B cell (primary cell): ENCODE results near the gene ALG9. TPM values are rescaled to one million over a fixed set of nuclear protein-coding genes. Genes with fewer than 3 reads are reported as not detected.

ENCODE experiments used
- ATAC-seq: fragments of 200-7000 bp; cut with Tn5 transposase; one replicate; pipeline ENCODE4 v1.10.0; 2021; ENCODE audit warnings: low read depth, mild to moderate bottlenecking, moderate number of reproducible peaks, moderate library complexity
- CTCF ChIA-PET: fragments of 350-600 bp; sonication (Branson Sonifier 250); formaldehyde crosslinking; loops from one replicate; lab custom pipeline; 2021; ENCODE audit warnings: antibody characterized with exemption, inconsistent platforms; lab: Charles Lee
- POLR2A ChIA-PET: fragments of 350-600 bp; sonication (Branson Sonifier 250); formaldehyde crosslinking; loops from one replicate; lab custom pipeline; 2021; ENCODE audit warnings: antibody characterized with exemption; lab: Charles Lee
- DNase-seq: peaks from one replicate; pipeline ENCODE4 v3.0.0; 2013
- H2AFZ ChIP-seq: 2 replicates; pipeline ENCODE4 v1.6.1; 2012; ENCODE audit warnings: mild to moderate bottlenecking, low read depth, low read length; ENCODE audit not compliant: insufficient read depth, poor library complexity, severe bottlenecking
- H3K27ac ChIP-seq, 2 donors: 1 replicate in 1 of 2; 2 replicates in 1 of 2; pipeline ENCODE4 v1.5.1; 2012 to 2013; ENCODE audit warnings: low read length in 2 of 2, mild to moderate bottlenecking in 2 of 2, moderate library complexity in 1 of 2
- H3K27me3 ChIP-seq, 4 experiments: fragments of 200-600 bp in 1 of 4; sonication (generic) in 1 of 4; replicated peaks in 1 of 4; 1 replicate in 2 of 4; 2 replicates in 2 of 4; pipeline versions ENCODE4 v1.6.1 to v1.7.0; 2013 to 2016; ENCODE audit warnings: low read length in 3 of 4, mild to moderate bottlenecking in 2 of 4, mixed read lengths in 1 of 4, moderate library complexity in 1 of 4; ENCODE audit not compliant: insufficient read depth in 4 of 4, control insufficient read depth in 3 of 4; ENCODE audit errors: control extremely low read depth in 1 of 4
- H3K36me3 ChIP-seq, 2 experiments: replicated peaks in 1 of 2; 1 replicate in 1 of 2; 2 replicates in 1 of 2; pipeline versions ENCODE4 v1.6.1 to v1.7.1; 2013; ENCODE audit warnings: low read length in 1 of 2; ENCODE audit not compliant: insufficient read depth in 2 of 2, control insufficient read depth in 1 of 2; ENCODE audit errors: control extremely low read depth in 1 of 2, extremely low read depth in 1 of 2
- H3K4me1 ChIP-seq, 2 donors: fragments of 200-600 bp in 1 of 2; sonication (generic) in 1 of 2; 1 replicate in 1 of 2; 2 replicates in 1 of 2; pipeline versions ENCODE4 v1.5.1 to v1.6.1; 2013 to 2017; ENCODE audit warnings: low read length in 2 of 2; ENCODE audit not compliant: control insufficient read depth in 2 of 2, insufficient read depth in 2 of 2
- H3K4me2 ChIP-seq: replicated peaks from 2 replicates; pipeline ENCODE3; 2012; ENCODE audit warnings: mild to moderate bottlenecking, low read depth, low read length; ENCODE audit not compliant: poor library complexity, severe bottlenecking
- H3K4me3 ChIP-seq, 5 experiments: fragments of 200-600 bp in 1 of 5; sonication (generic) in 1 of 5; 1 replicate in 3 of 5; 2 replicates in 2 of 5; pipeline versions ENCODE4 v1.5.1 to v1.7.0; 2011 to 2016; ENCODE audit warnings: low read length in 4 of 5, mild to moderate bottlenecking in 4 of 5, low read depth in 2 of 5, control low read depth in 1 of 5, moderate library complexity in 1 of 5; ENCODE audit not compliant: insufficient read depth in 1 of 5; ENCODE audit errors: control extremely low read depth in 1 of 5, extremely low read depth in 1 of 5
- H3K79me2 ChIP-seq: fragments of 200-600 bp; sonication (generic); one replicate; pipeline ENCODE4 v1.6.0; 2016; ENCODE audit warnings: low read length; ENCODE audit not compliant: control insufficient read depth, insufficient read depth
- H3K9ac ChIP-seq: fragments of 200-600 bp; sonication (generic); 2 replicates; pipeline ENCODE4 v1.6.1; 2017; ENCODE audit warnings: mild to moderate bottlenecking, low read length, moderate library complexity
- H3K9me3 ChIP-seq, 3 donors: one replicate each; pipeline versions ENCODE4 v1.6.1 to v1.7.1; 2013; ENCODE audit warnings: low read length in 2 of 3; ENCODE audit not compliant: control insufficient read depth in 2 of 3, insufficient read depth in 1 of 3; ENCODE audit errors: control extremely low read depth in 1 of 3
- H4K20me1 ChIP-seq: 2 replicates; pipeline ENCODE4 v1.6.0; 2012; ENCODE audit warnings: mild to moderate bottlenecking, low read length; ENCODE audit not compliant: insufficient read depth, control insufficient read depth, poor library complexity, severe bottlenecking
- H3K27ac Mint-ChIP-seq: one replicate; pipeline ENCODE4 v1.8.0; 2021; ENCODE audit warnings: mixed read lengths
- H3K27me3 Mint-ChIP-seq: one replicate; pipeline ENCODE4 v1.8.0; 2021; ENCODE audit warnings: mixed read lengths
- H3K4me1 Mint-ChIP-seq: one replicate; pipeline ENCODE4 v1.8.0; 2021; ENCODE audit warnings: mixed read lengths
- H3K4me3 Mint-ChIP-seq: one replicate; pipeline ENCODE4 v1.8.0; 2021; ENCODE audit warnings: mixed read lengths
- H3K9me3 Mint-ChIP-seq: one replicate; pipeline ENCODE4 v1.8.0; 2022; ENCODE audit warnings: mixed read lengths; ENCODE audit not compliant: insufficient read depth
- CTCF ChIP-seq: fragments of 200-600 bp; IDR thresholded peaks from one replicate; pipeline ENCODE4 v1.8.0; 2022; ENCODE audit warnings: antibody characterized with exemption, mild to moderate bottlenecking
- EZH2 ChIP-seq: IDR thresholded peaks from 2 replicates; pipeline ENCODE4 v1.6.1; 2012; ENCODE audit warnings: borderline replicate concordance, low read depth, mild to moderate bottlenecking, moderate library complexity, low read length; ENCODE audit not compliant: insufficient read depth, poor library complexity, severe bottlenecking
- WGBS: methylation state at CpG from one replicate; pipeline ENCODE4 v1.1.5; 2013; ENCODE audit warnings: missing lambda C conversion rate; ENCODE audit not compliant: insufficient coverage; 5-methylcytosine and 5-hydroxymethylcytosine counted together
- intact Hi-C: fragments of 100-400 bp; cut with micrococcal nuclease; formaldehyde crosslinking; loops from one replicate; pipeline ENCODE4 v1.10.0; 2022
- polyA plus RNA-seq: library from polyadenylated mRNA; depleted of rRNA; stranded (reverse); fragments of >200 nt; gene quantifications from 2 replicates; pipeline ENCODE4 v1.2.3, GENCODE V29; 2012
- total RNA-seq, 2 donors: library from RNA; stranded (reverse); fragments of 120-200 nt in 1 of 2; gene quantifications; 1 replicate in 1 of 2; 2 replicates in 1 of 2; pipeline versions ENCODE4 v1.2.3 to v1.2.4, GENCODE V29; 2013 to 2022

Gene ALG9
- total and polyA plus RNA-seq, 2 donors (not counting 1 experiment from before 2014, with no cell fraction given): 21.2 to 29.9 TPM

- intact Hi-C loops: loop anchor here (1.0 to 5.0 kb wide), 11 partner anchors 8 to 1433 kb away; partner anchors contain the start of genes ALG9, DLAT, NKAPD1 and PIH1D2
- peak within 1 kb of the TSS; percentile 80 for H3K9ac ChIP-seq
- H3K36me3 ChIP-seq: peaks cover 2 to 4% of the 10 kb centered on the region in 2 experiments
- H3K4me3 ChIP-seq: peak within 1 kb of the TSS; percentile 58 to 93 (median 75)
- DNase-seq: peak; percentile 99
- peak within 1 kb of the TSS; percentile 81 for H3K4me2 ChIP-seq
- H3K4me1 ChIP-seq: peaks cover 12 to 14% of the 10 kb centered on the region in 2 donors
- peak within 1 kb of the TSS; percentile 82 for H2AFZ ChIP-seq
- Mint-ChIP-seq H3K27me3 (no peaks in the 10 kb centered on the region), H3K4me1 (peaks cover 16% of the 10 kb centered on the region), H3K9me3 (peaks cover 4% of the 10 kb centered on the region), H3K27ac (peak within 1 kb of the TSS; percentile 98), H3K4me3 (peak within 1 kb of the TSS; percentile 94)
- H3K27me3 ChIP-seq: no peaks in the 10 kb centered on the region
- ATAC-seq: peak; percentile 90
- CTCF ChIA-PET: interaction anchor here (1.0 to 1.6 kb wide), 3 partner anchors 52 to 275 kb away, joined by 3 to 6 read pairs (median 3); no protein-coding TSS in a partner anchor
- H3K27ac ChIP-seq: peak within 1 kb of the TSS; percentile 88 to 97
- no peaks in the 10 kb centered on the region for H3K79me2 ChIP-seq
- TF ChIP-seq CTCF (peak; percentile 99), EZH2 (no peak)
- POLR2A ChIA-PET: interaction anchor here (0.6 to 1.5 kb wide), 2 partner anchors 9 to 48 kb away, joined by 4 to 10 read pairs; no protein-coding TSS in a partner anchor
- H4K20me1 ChIP-seq: no peaks in the 10 kb centered on the region
- H3K9me3 ChIP-seq: no peaks in the 10 kb centered on the region
- 1% methylated on average over 48 of the region's 55 CpGs for WGBS
These were observed 7.7 kb upstream of the ALG9 start, which contains the start of the genes CFAP68 and FDXACB1 for GRCh38 chr11:111878849-111879636. Gene CFAP68 (plus strand): TSS chr11:111879541. CDS start chr11:111879561, 20 bp downstream. Gene FDXACB1 (minus strand): TSS chr11:111879165. CDS start chr11:111879132, 33 bp downstream.
